ENCODE data around the gene CYLC2.

Gene CYLC2

DNA sequence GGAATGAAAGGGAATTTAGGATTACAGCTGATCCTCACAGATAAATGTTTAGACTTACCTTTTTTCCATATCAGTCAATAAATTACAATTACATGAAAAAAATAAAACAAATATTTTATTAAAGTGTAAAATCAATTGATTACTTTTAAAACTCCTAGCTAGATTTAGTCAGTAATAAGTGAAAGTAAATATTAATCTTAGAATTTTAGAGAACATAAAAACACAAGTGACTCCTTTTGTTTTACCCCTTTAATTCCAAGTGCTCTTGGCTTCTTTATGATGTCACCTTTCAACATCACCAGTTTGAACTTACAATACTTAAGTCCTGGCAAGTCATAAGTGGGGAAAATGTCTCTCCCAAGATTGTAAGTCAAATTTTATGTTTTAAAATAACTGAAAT is at the start of gene CYLC2:
CYLC2 (plus strand) TSS at position 301 of the 400 bp plus-strand sequence; CDS start at position 349, 48 bp downstream.
- DNase-seq, result no peak

DNA sequence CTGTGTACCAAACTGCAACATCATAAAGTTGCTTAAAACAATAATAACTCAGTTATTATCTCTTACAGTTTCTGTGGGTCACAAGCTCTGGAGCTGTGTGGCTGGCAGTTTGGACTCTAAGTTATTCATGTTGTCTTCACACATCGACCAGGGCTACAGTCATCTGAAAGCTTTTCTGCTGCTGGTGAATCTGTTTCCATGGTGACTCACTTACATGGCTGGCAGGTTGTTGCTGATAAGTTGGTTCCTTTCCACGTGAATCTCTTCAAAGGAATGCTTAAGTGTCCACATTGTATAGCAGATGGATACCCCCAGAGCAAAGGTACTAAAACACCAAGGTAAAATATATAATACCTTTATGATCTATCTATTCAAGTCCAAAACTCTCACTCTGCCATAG is 44.8 kb upstream of the CYLC2 start:
- DNase-seq, result no peak

DNA sequence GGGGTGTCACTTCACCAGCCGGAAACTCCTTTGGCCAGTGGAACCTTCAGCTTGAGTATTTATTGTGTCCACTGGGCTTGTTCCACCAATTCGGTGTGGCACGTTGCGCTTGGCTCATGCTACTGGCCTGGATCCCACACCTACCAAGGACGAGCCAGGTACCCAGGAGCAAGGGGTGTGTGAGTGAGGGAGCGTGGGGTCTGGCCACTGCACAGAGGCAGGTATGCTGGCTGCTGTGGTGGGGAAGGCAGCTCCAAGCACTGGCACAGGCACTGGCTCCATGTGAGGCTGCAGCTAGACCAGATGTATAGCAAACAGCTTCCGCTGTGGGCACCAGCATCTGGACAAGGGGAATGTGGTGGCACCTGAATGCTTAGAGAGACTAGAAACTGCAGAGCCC is 28.1 kb upstream of the CYLC2 start:
- no peak for DNase-seq

GRCh38 chr9:102967979-102968378 is 27.2 kb upstream of the CYLC2 start:
- DNase-seq, result no peak

GRCh38 chr9:102972780-102973179 is 22.4 kb upstream of the CYLC2 start:
- no peak for DNase-seq

DNA sequence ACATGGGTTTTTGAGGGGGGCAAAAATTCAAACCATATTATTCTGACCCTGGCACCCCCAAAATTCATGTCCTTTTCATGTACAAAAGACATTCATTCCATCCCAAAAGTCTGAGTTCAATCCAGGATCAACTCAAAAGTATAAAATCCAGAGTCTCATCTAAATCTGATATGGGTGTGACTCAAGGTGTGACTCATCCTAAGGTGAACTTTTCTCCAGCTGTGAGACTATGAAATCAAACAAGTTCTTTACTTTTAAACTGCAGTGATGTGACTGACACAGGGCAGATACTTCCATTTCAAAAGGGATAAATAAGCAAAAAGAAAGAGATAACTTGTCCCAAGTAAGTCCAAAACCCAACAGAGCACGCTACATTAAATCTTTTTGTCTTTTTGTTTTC is 20.6 kb upstream of the CYLC2 start:
- DNase-seq, result no peak

GRCh38 chr9:102975251-102975650 is 19.9 kb upstream of the CYLC2 start:
- DNase-seq, result no peak

DNA sequence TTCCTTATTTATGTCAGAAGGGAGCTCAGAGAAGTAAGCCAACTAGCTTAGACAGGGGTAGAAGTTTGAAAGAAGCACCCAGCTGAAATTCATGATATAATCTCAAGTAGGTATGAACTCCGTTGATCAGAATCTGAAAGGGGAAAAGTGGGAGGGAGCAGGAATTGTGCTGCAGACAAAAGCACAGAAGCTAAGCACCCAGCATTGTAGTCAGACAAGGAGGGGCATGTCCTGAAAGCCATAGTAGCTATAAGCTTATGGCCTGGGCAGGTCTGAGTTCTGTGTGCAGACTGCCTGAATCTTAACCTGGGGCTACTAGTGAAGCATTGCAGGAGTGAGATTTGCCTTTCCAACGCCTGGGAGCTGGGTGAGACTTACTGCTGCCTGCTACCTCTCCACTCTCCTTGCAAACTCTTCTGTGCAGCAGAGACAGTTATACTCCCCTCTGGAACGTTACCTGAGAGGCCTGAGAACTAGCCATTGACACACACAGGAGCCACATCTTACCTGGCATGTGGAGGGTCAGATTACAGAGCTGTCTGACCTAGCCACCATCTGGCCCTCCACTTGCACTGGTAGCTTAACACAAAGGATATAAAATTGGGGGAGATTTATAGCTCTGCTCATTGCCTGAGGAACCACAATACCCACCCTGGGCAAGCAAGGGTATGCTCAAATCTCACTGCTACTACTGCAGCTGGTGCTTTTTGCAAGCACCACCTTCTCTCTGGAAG is 9.8 kb upstream of the CYLC2 start:
- no peak for DNase-seq

DNA sequence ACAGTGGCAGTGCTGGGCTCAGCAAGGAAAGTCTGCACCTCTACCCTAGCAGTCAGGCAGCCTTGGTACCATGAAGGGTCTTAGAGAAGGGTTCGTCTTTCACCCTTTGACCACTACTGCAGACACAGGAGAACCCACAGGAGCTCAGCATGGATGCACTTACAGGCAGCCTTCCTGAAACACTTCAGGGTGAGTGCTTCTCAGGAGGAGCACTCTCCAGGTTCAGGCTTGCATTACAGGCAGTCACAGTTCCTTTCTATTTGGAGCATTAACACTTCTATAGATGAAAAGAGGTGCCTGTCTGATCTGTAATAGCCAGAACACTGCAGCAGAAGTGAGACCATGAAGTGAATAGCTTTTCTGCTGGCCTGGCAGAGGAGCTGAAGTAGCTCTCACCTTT is 8.7 kb upstream of the CYLC2 start:
- no peak for DNase-seq

GRCh38 chr9:103003689-103004088 is 8.6 kb downstream of the CYLC2 start:
- no peak for DNase-seq

DNA sequence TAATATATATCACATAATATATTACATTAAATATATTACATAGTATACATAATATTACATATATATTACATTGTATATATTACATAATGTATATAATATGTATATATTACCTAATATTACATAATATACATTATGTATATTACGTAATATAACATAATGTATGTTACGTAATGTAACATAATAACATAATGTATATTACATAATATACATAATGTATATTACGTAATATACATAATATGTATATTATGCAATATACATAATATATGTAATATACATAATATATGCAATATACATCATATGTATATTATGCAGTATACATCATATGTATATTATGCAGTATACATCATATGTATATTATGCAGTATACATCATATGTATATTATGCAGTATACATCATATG is 19.1 kb downstream of the CYLC2 start:
- DNase-seq, result no peak

- DNase-seq, result no peak
Measured at GRCh38 chr9:103025796-103026195, 30.7 kb downstream of the CYLC2 start.

DNA sequence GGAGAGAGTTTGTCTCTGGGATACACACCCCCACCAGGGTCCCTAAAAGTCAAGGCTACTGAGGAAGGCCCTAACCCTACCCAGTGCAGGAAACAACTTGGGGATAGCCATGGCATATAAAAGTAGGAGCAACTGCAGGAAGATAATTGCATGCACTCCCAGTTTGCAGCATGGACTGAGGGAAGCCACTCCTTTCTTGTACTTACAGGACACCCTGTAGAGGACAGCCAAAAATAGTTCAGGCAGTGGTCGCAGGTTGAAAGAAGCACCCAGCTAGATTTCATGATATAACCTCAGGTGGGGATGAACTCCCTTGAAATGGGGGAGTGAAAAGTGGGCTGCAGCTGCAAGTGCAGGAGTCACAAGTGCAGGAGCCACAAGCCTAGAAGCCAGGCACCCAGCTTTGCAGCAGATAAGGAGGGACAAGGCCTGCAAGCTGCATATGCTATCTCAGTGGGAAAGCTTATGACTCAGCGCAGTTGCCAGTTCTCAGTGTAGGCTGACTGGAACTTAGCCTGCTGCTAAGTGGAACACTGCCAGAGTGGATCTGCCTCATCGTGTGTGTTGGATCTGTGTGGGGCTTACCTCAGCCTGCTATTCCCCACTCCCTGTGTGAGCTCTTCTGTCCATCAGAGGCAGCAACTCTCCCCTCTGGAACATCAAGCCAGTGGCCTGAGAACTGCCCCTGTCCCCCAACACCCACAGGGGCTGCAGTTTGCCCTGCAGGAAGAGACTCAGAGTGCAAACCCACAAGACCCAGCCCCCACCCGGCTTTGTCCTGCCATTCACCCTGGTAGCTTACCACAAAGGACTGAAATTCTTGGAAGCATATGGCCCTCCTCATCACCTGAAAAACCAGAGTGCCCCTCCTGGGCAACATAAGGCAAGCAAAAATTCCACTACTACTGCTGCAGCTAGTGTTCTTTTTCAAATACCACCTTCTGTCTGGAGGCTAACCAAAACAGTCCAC is 42.7 kb downstream of the CYLC2 start:
- DNase-seq, result no peak

- no peak for DNase-seq
Measured at GRCh38 chr9:103041961-103042360, 46.8 kb downstream of the CYLC2 start.
